Measurements from ENCODE around the gene OGDH. TPM values are rescaled to one million over a fixed set of nuclear protein-coding genes. Genes with fewer than 3 reads are reported as not detected.
A peak's percentile ranks its signal among the peaks of the same experiment; 100 is the strongest.

OGDH gene
- total and polyA plus RNA-seq, 4 experiments from 2014 or later = 42.2 to 126 (median 88.8) TPM

DNA sequence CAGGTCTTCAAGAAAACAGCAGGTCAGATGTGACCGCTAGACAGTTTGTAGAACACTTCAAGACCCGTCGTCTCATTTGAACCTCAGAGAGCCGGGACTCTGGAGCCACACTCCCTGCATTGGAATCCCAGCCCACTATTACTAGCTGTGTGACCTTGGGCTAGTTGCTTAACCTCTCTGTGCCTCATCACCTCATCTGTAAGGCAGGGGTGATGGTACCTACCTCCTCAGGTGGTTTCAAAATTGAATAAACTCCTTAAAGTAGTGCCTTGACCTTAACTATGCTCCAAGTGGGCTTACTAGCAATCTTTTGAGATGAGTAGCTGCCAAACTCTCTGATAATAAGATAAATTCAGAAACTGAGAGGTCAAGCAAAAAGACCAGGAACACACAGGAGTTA is 43.8 kb downstream of the OGDH start:
- Mint-ChIP-seq H3K4me3 (no peak overlapping the region), H3K27ac (peak overlapping the region in 5 of 7 donors; percentile 39 to 86 (median 66)), H3K9me3 (no peaks in the 10 kb centered on the region), H3K36me3 (peaks cover 28 to 51% of the 10 kb centered on the region in 2 donors), H3K4me1 (peaks cover 0 to 11% (median 4%) of the 10 kb centered on the region in 4 donors), H3K27me3 (no peaks in the 10 kb centered on the region)
- no peak for DNase-seq
- Histone ChIP-seq H3K4me3 (ENCODE audit: low read length in 2 of 2) (no peak overlapping the region), H3K27ac (ENCODE audit: low read depth, low read length) (no peak overlapping the region), H3K36me3 (ENCODE audit: insufficient read depth, low read length) (peaks cover 38% of the 10 kb centered on the region), H3K9me3 (ENCODE audit: control insufficient read depth in 1 of 2, low read length in 2 of 2) (no peaks in the 10 kb centered on the region), H3K27me3 (ENCODE audit: insufficient read depth, low read length) (no peaks in the 10 kb centered on the region), H3K4me1 (ENCODE audit: insufficient read depth, low read length) (no peaks in the 10 kb centered on the region)
- ChIA-PET POLR2A (ENCODE audit: partially characterized antibody) (interaction anchor here (1.0 to 2.4 kb wide), 5 partner anchors 10 to 44 kb away, joined by 3 to 7 read pairs (median 6); partner anchors contain the start of gene OGDH), CTCF (ENCODE audit: partially characterized antibody) (no interaction called here)
- intact Hi-C loops (cut with micrococcal nuclease) = no loop called here

- Histone ChIP-seq H3K4me1 (ENCODE audit: insufficient read depth, low read length) (no peaks in the 10 kb centered on the region), H3K27me3 (ENCODE audit: insufficient read depth, low read length) (no peaks in the 10 kb centered on the region), H3K4me3 (ENCODE audit: low read length in 2 of 2) (no peak overlapping the region), H3K27ac (ENCODE audit: low read depth, low read length) (no peak overlapping the region), H3K36me3 (ENCODE audit: insufficient read depth, low read length) (peaks cover 38% of the 10 kb centered on the region), H3K9me3 (ENCODE audit: control insufficient read depth in 1 of 2, low read length in 2 of 2) (no peaks in the 10 kb centered on the region)
- Mint-ChIP-seq H3K9me3 (no peaks in the 10 kb centered on the region), H3K27ac (peak overlapping the region in 5 of 7 donors; percentile 39 to 86 (median 65)), H3K4me3 (no peak overlapping the region), H3K27me3 (no peaks in the 10 kb centered on the region), H3K36me3 (peaks cover 28 to 52% of the 10 kb centered on the region in 2 donors), H3K4me1 (peaks cover 0 to 8% (median 2%) of the 10 kb centered on the region in 4 donors)
- CTCF ChIA-PET (ENCODE audit: partially characterized antibody) = no interaction called here
- no peak for DNase-seq
- POLR2A ChIA-PET (ENCODE audit: partially characterized antibody) = interaction anchor here (0.5 to 2.4 kb wide), 6 partner anchors 11 to 44 kb away, joined by 3 to 6 read pairs (median 4); partner anchors contain the start of gene OGDH
- intact Hi-C loops (cut with micrococcal nuclease) = no loop called here
These were observed 44.3 kb downstream of the OGDH start for GRCh38 chr7:44650772-44651171.

DNA sequence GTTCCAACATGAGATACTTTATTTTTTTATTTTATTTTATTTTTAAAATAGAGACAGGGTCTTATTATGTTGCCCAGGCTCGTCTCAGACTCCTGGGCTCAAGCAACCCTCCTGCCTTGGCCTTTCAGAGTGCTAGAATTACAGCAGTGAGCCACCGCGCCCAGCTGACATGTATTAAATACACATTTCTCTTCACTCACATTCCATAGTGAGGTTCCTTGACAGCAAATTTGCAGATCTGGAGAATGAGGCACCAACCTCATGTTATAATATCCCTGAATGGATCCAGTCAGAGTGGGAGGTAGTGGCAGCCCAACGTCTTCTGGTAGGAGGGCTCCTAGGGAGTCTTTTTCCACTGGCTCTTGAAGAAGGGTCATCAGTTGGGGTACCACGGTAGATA is 46.1 kb downstream of the OGDH start:
- no peaks in the 10 kb centered on the region for H3K9me3 ChIP-seq (ENCODE audit: control insufficient read depth in 1 of 2, low read length in 2 of 2)
- Mint-ChIP-seq H3K27me3 (no peaks in the 10 kb centered on the region), H3K4me3 (no peak overlapping the region), H3K9me3 (no peaks in the 10 kb centered on the region), H3K4me1 (peaks cover 0 to 5% (median 3%) of the 10 kb centered on the region in 4 donors), H3K27ac (peak overlapping the region in 4 of 7 donors; percentile 41 to 68 (median 52)), H3K36me3 (peaks cover 37 to 63% of the 10 kb centered on the region in 2 donors)
- intact Hi-C loops (cut with micrococcal nuclease) = no loop called here
- H3K27ac ChIP-seq (ENCODE audit: low read depth, low read length) = no peak overlapping the region
- DNase-seq = no peak
- POLR2A ChIA-PET (ENCODE audit: partially characterized antibody) = interaction anchor here (0.8 to 2.4 kb wide), 3 partner anchors 12 to 19 kb away, joined by 5 to 7 read pairs (median 6); no protein-coding TSS in a partner anchor
- H3K4me3 ChIP-seq (ENCODE audit: low read length in 2 of 2) = no peak overlapping the region
- no peaks in the 10 kb centered on the region for H3K27me3 ChIP-seq (ENCODE audit: insufficient read depth, low read length)
- no peaks in the 10 kb centered on the region for H3K4me1 ChIP-seq (ENCODE audit: insufficient read depth, low read length)
- CTCF ChIA-PET (ENCODE audit: partially characterized antibody) = no interaction called here
- peaks cover 34% of the 10 kb centered on the region for H3K36me3 ChIP-seq (ENCODE audit: insufficient read depth, low read length)

- ChIA-PET POLR2A (ENCODE audit: partially characterized antibody) (interaction anchor here (1.2 to 4.0 kb wide), 3 partner anchors 16 to 48 kb away, joined by 3 to 21 read pairs (median 7); partner anchors contain the start of gene OGDH), CTCF (ENCODE audit: partially characterized antibody) (interaction anchor here (1.1 to 2.3 kb wide), 2 partner anchors 13 to 215 kb away, joined by 3 to 6 read pairs; no protein-coding TSS in a partner anchor)
- no peak for DNase-seq
- Histone ChIP-seq H3K36me3 (ENCODE audit: insufficient read depth, low read length) (peaks cover 23% of the 10 kb centered on the region), H3K27me3 (ENCODE audit: insufficient read depth, low read length) (no peaks in the 10 kb centered on the region), H3K4me3 (ENCODE audit: low read length in 2 of 2) (no peak overlapping the region), H3K27ac (ENCODE audit: low read depth, low read length) (no peak overlapping the region), H3K9me3 (ENCODE audit: control insufficient read depth in 1 of 2, low read length in 2 of 2) (no peaks in the 10 kb centered on the region), H3K4me1 (ENCODE audit: insufficient read depth, low read length) (no peaks in the 10 kb centered on the region)
- no peaks in the 10 kb centered on the region for H3K27me3 Mint-ChIP-seq
- peak overlapping the region in 3 of 7 donors; percentile 11 to 81 (median 57) for H3K27ac Mint-ChIP-seq
- intact Hi-C loops (cut with micrococcal nuclease) = no loop called here
- H3K4me1 Mint-ChIP-seq = peaks cover 3 to 9% (median 5%) of the 10 kb centered on the region in 4 donors
- H3K9me3 Mint-ChIP-seq = no peaks in the 10 kb centered on the region
- peaks cover 50 to 66% of the 10 kb centered on the region in 2 donors for H3K36me3 Mint-ChIP-seq
- no peak overlapping the region for H3K4me3 Mint-ChIP-seq
These were observed 47.9 kb downstream of the OGDH start for GRCh38 chr7:44654255-44654796.

DNA sequence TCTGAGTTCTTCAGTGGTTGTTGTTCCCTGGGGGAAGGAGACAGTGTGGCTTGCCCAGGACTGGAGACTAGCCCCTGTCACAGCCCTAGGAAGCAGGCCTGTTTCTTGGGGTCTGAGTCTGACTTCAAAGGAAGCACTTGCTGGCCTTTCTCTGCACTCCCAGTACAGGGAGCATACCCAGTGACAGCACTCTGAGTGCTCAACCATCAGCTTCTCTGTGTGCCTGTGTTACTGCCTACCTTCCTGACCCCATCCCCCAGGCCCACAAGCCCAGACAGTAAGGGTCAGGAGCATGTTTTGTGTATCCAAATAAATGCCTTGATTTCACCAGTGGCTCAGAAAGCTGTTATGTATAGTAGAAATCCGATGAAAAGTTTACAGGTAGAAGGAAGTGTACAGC is 48.9 kb downstream of the OGDH start:
- Mint-ChIP-seq H3K4me1 (peaks cover 4 to 15% (median 11%) of the 10 kb centered on the region in 4 donors), H3K27me3 (no peaks in the 10 kb centered on the region), H3K27ac (peak overlapping the region in 6 of 7 donors; percentile 18 to 57 (median 48)), H3K9me3 (peaks cover 0 to 2% (median 0%) of the 10 kb centered on the region in 8 donors), H3K4me3 (no peak overlapping the region), H3K36me3 (peaks cover 54 to 64% of the 10 kb centered on the region in 2 donors)
- Histone ChIP-seq H3K36me3 (ENCODE audit: insufficient read depth, low read length) (peaks cover 13% of the 10 kb centered on the region), H3K4me1 (ENCODE audit: insufficient read depth, low read length) (no peaks in the 10 kb centered on the region), H3K27me3 (ENCODE audit: insufficient read depth, low read length) (no peaks in the 10 kb centered on the region), H3K9me3 (ENCODE audit: control insufficient read depth in 1 of 2, low read length in 2 of 2) (no peaks in the 10 kb centered on the region), H3K27ac (ENCODE audit: low read depth, low read length) (no peak overlapping the region), H3K4me3 (ENCODE audit: low read length in 2 of 2) (no peak overlapping the region)
- POLR2A ChIA-PET (ENCODE audit: partially characterized antibody) = interaction anchor here (1.0 to 4.0 kb wide), 4 partner anchors 17 to 191 kb away, joined by 3 to 21 read pairs (median 5); partner anchors contain the start of gene OGDH
- DNase-seq = no peak
- CTCF ChIA-PET (ENCODE audit: partially characterized antibody) = interaction anchor here (0.7 to 2.3 kb wide), 4 partner anchors 14 to 214 kb away, joined by 3 to 6 read pairs (median 3); no protein-coding TSS in a partner anchor
- intact Hi-C loops (cut with micrococcal nuclease) = no loop called here

DNA sequence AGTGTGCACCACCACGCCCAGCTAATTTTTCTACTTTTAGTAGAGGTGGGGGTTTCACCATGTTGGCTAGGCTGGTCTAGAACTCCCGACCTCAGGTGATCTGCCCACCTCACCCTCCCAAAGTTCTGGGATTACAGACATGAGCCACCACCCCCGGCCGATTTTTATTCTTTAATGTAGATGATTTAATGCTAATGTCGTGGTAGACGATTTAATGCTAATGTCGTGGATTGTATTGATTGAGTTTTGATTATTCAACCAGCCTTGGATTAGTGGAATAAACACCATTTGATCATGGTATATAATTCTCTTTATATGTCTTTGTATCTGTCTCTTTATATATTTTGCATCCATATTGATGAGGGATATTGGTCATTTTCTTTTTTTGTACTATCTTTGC is 52.6 kb downstream of the OGDH start:
- Mint-ChIP-seq H3K9me3 (peaks cover 3 to 11% (median 7%) of the 10 kb centered on the region in 8 donors), H3K27ac (peak overlapping the region in 2 of 7 donors; percentile 21 to 60), H3K4me1 (peaks cover 4 to 17% (median 15%) of the 10 kb centered on the region in 4 donors), H3K36me3 (peaks cover 72% of the 10 kb centered on the region in 2 donors), H3K27me3 (no peaks in the 10 kb centered on the region), H3K4me3 (no peak overlapping the region)
- Histone ChIP-seq H3K27ac (ENCODE audit: low read depth, low read length) (no peak overlapping the region), H3K4me1 (ENCODE audit: insufficient read depth, low read length) (no peaks in the 10 kb centered on the region), H3K36me3 (ENCODE audit: insufficient read depth, low read length) (peaks cover 17% of the 10 kb centered on the region), H3K4me3 (ENCODE audit: low read length in 2 of 2) (no peak overlapping the region), H3K27me3 (ENCODE audit: insufficient read depth, low read length) (no peaks in the 10 kb centered on the region), H3K9me3 (ENCODE audit: control insufficient read depth in 1 of 2, low read length in 2 of 2) (no peaks in the 10 kb centered on the region)
- CTCF ChIA-PET (ENCODE audit: partially characterized antibody) = no interaction called here
- no peak for DNase-seq
- intact Hi-C loops (cut with micrococcal nuclease) = no loop called here
- POLR2A ChIA-PET (ENCODE audit: partially characterized antibody) = interaction anchor here (1.6 kb wide), 1 partner anchor 53 kb away, joined by 5 read pairs; the partner anchor contains the start of gene OGDH

GRCh38 chr7:44661233-44661632 is 54.8 kb downstream of the OGDH start:
- Histone ChIP-seq H3K4me1 (ENCODE audit: insufficient read depth, low read length) (no peaks in the 10 kb centered on the region), H3K9me3 (ENCODE audit: control insufficient read depth in 1 of 2, low read length in 2 of 2) (no peaks in the 10 kb centered on the region), H3K4me3 (ENCODE audit: low read length in 2 of 2) (no peak overlapping the region), H3K27ac (ENCODE audit: low read depth, low read length) (no peak overlapping the region), H3K27me3 (ENCODE audit: insufficient read depth, low read length) (no peaks in the 10 kb centered on the region), H3K36me3 (ENCODE audit: insufficient read depth, low read length) (peaks cover 22% of the 10 kb centered on the region)
- Mint-ChIP-seq H3K4me1 (peaks cover 11 to 26% (median 20%) of the 10 kb centered on the region in 4 donors), H3K4me3 (no peak overlapping the region), H3K27me3 (no peaks in the 10 kb centered on the region), H3K9me3 (peaks cover 3 to 11% (median 7%) of the 10 kb centered on the region in 8 donors), H3K36me3 (peaks cover 72 to 74% of the 10 kb centered on the region in 2 donors), H3K27ac (peak overlapping the region in 2 of 7 donors; percentile 65 to 86)
- ChIA-PET POLR2A (ENCODE audit: partially characterized antibody) (interaction anchor here (0.9 kb wide), 1 partner anchor 56 kb away, joined by 3 read pairs; no protein-coding TSS in a partner anchor), CTCF (ENCODE audit: partially characterized antibody) (no interaction called here)
- no peak for DNase-seq
- intact Hi-C loops (cut with micrococcal nuclease) = no loop called here
